Activated T-cell treated with anti-CD3 and anti-CD28 coated beads, Interleukin-2, amount 50 U/mL, for 1 hour (primary cell): ENCODE measurements around the gene PTPRU.

Source experiments
- DNase-seq: peaks from one replicate; pipeline ENCODE4 v3.0.0-alpha.2; 2020

PTPRU gene

GRCh38 chr1:29320156-29320940, 84.0 kb downstream of the PTPRU start:
- no peak for DNase-seq

- DNase-seq = no peak
Observed at GRCh38 chr1:29321176-29321575, 84.9 kb downstream of the PTPRU start.

GRCh38 chr1:29322147-29322694, 85.9 kb downstream of the PTPRU start:
- no peak for DNase-seq

- no peak for DNase-seq
Observed at GRCh38 chr1:29322861-29323585, 86.7 kb downstream of the PTPRU start.

GRCh38 chr1:29323636-29324035, 87.3 kb downstream of the PTPRU start:
- no peak for DNase-seq

- DNase-seq = no peak
Observed at GRCh38 chr1:29324202-29324601, 87.9 kb downstream of the PTPRU start.

GRCh38 chr1:29324771-29325351, 88.5 kb downstream of the PTPRU start:
- no peak for DNase-seq

GRCh38 chr1:29325675-29326074, 89.4 kb downstream of the PTPRU start:
- DNase-seq = no peak

GRCh38 chr1:29326123-29326522, 89.8 kb downstream of the PTPRU start:
- DNase-seq = no peak

GRCh38 chr1:29327223-29327935, 91.1 kb downstream of the PTPRU start:
- no peak for DNase-seq

GRCh38 chr1:29329022-29329775, 92.9 kb downstream of the PTPRU start:
- no peak for DNase-seq

GRCh38 chr1:29330089-29330488, 93.8 kb downstream of the PTPRU start:
- DNase-seq = no peak

GRCh38 chr1:29330856-29331255, 94.5 kb downstream of the PTPRU start:
- no peak for DNase-seq

GRCh38 chr1:29331309-29331708, 95.0 kb downstream of the PTPRU start:
- DNase-seq = no peak

GRCh38 chr1:29331729-29332128, 95.4 kb downstream of the PTPRU start:
- no peak for DNase-seq

- DNase-seq = no peak
Observed at GRCh38 chr1:29332204-29332603, 95.9 kb downstream of the PTPRU start.

GRCh38 chr1:29333008-29333407, 96.7 kb downstream of the PTPRU start:
- DNase-seq = no peak

- DNase-seq = no peak
Observed at GRCh38 chr1:29335573-29335972, 99.3 kb downstream of the PTPRU start.

GRCh38 chr1:29338908-29339575, 102.7 kb downstream of the PTPRU start:
- DNase-seq = no peak

- DNase-seq = no peak
Observed at GRCh38 chr1:29341936-29342335, 105.6 kb downstream of the PTPRU start.

- DNase-seq = no peak
Observed at GRCh38 chr1:29342351-29342750, 106.0 kb downstream of the PTPRU start.

GRCh38 chr1:29342983-29343382, 106.7 kb downstream of the PTPRU start:
- no peak for DNase-seq
